Stimulated activated CD4-positive, alpha-beta T cell treated with anti-CD3 and anti-CD28 coated beads, Interleukin-15, amount 100 ng/mL, for 1 hour (primary cell): ENCODE data around the gene CCDC70.
"Not testable (repeated sequence)": the region's sequence is repeated elsewhere in the genome, so short reads cannot be mapped to it uniquely, and the experiment has no call there.

Source experiments
- DNase-seq, 2 donors: peaks; one replicate each; pipeline ENCODE4 v3.0.0-alpha.2; 2020; ENCODE audit warnings: low read depth in 1 of 2, low spot score in 1 of 2

Gene CCDC70

GRCh38 chr13:51905787-51906186, 44.0 kb downstream of the CCDC70 start:
- no peak for DNase-seq

- DNase-seq, result no peak
Observed at GRCh38 chr13:51906581-51906980, 44.8 kb downstream of the CCDC70 start.

GRCh38 chr13:51907040-51907732, 45.4 kb downstream of the CCDC70 start:
- DNase-seq, result no peak

- not testable (repeated sequence) for DNase-seq
Observed at GRCh38 chr13:51909265-51909664, 47.5 kb downstream of the CCDC70 start.

- DNase-seq, result no peak
Observed at GRCh38 chr13:51910508-51910907, 48.7 kb downstream of the CCDC70 start.

- no peak for DNase-seq
Observed at GRCh38 chr13:51912091-51912490, 50.3 kb downstream of the CCDC70 start.

GRCh38 chr13:51912511-51913225, 50.9 kb downstream of the CCDC70 start:
- no peak for DNase-seq

- DNase-seq, result no peak
Observed at GRCh38 chr13:51913421-51914136, 51.8 kb downstream of the CCDC70 start.

- DNase-seq, result no peak
Observed at GRCh38 chr13:51914137-51914493, 52.3 kb downstream of the CCDC70 start.
